IPS DF 19.7 (cell line): ENCODE results near the gene FLNA.
"Not testable (repeated sequence)": the region's sequence is repeated elsewhere in the genome, so short reads cannot be mapped to it uniquely, and the experiment has no call there.

Experiments used
- DNase-seq: peaks from one replicate; pipeline ENCODE4 v3.0.0-alpha.2; 2013; ENCODE audit warnings: low read depth, low spot score

The FLNA gene

DNA sequence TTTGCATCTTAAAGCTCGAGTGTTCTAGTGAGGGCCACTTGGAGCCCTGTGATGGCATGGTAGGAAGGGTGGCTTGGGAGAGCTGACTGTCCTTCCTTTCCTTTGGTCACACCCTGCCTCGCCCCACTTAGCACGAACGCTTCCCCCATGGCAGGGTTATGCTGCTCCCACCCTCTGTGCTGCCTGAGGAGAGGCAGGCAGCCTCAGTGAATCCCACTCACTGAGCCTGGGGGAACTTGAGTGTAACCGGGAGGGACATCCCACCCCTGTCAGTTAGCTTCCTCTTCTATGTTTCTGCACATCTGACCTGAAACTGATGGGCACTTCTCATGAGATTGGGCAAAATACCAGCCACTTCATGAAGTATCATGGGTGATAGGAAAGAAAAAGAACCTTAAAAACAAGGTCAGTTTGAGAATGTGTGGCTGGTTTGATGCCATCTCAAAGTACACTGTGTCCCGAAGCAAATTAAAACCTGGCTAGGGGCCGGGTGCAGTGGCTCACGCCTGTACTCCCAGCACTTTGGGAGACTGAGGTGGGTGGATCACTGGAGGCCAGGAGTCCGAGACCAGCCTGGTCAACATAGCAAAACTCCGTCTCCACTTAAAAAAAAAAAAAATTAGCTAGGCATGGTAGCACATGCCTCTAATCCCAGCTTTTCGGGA is 68.8 kb downstream of the FLNA start:
- no peak for DNase-seq

DNA sequence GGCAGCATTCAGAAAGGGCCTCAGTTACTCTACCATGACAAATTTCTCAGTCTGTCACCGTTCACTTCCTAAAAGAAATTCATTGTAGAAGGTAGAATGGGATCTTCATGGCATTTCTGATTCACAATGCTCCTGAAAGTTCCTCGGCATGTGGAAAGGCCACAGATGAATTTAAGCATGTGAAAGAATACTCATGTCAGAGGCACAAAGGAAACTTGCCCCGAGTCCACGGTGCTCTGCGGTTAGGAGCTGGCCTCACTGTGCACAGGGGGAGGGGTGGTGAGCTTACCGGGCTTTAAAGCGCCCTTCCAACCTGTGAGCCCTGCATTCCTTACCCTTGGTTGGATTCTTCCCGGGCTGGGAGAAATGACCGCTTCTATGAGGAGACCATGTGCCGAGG is 69.6 kb downstream of the FLNA start:
- DNase-seq: no peak

DNA sequence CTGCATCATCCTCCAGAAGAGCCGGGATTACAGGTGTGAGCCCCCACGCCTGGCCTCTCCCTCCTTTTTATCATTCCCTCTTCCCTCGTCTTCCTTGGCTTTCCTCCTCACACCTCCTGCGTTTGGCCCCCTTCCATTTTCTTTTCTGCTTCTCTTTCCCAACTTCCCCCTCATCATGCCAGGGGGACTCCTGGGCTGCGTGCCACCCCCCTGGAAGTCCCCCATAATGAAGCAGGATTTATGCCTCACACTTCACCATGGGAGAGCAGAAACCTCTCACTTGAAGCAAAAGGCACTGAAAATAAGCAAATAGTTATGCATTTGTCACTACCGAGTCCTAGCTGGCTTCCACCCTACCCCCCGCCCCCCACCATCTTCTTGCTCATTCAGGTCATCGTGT is 71.0 kb downstream of the FLNA start:
- no peak for DNase-seq

DNA sequence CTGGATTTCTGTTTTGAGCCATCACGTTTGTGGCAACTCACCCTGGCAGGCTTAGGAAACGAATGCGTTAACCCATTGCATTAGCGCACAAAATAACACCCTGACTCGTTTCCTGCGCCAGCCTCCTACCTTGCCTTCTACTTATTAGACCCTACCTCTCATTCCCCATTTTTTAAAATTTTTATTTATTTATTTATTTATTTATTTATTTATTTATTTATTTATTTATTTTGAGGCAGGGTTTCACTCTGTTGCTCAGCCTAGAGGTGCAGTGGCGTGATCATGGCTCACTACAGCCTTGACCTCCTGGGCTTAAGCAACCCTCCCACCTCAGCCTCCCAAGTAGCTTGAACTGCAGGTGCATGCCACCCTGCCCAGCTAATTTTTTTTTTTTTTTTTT is 71.4 kb downstream of the FLNA start:
- not testable (repeated sequence) for DNase-seq

DNA sequence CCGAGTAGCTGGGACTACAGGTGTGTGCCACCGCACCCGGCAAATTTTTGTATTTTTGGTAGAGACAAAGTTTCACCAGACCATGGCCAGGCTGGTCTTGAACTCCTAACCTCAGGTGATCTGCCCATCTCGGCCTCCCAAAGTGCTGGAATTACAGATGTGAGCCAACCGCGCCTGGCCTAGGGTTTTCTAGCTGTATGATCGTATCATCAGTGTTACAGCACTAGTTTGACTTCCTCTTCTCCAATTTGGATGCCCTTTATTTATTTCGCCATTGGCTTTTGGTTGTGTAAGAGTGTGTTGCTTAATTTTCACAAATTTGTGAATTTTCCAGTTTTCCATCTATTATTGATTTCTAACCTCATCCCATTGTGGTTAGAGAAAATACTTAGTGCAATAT is 73.6 kb downstream of the FLNA start:
- DNase-seq: no peak
